ENCODE measurements around the gene KBTBD8. TPM values are rescaled to one million over a fixed set of nuclear protein-coding genes. Genes with fewer than 3 reads are reported as not detected.

The KBTBD8 gene
- total and polyA plus RNA-seq, 9 of the 15 experiments (the other 6 are each of a cell fraction or from before 2014, with no cell fraction given) = 2.7 to 9.1 (median 5.6) TPM

- no peaks in the 10 kb centered on the region for H4K20me1 ChIP-seq (replicated peaks; ENCODE audit: control insufficient read depth, insufficient read depth, low read length)
- H3K27ac ChIP-seq (ENCODE audit: extremely low read depth, low read depth, low read length) = no peak overlapping the region
- 9% methylated on average over 4 of the region's 5 CpGs for WGBS (ENCODE audit: insufficient coverage, low coverage, missing lambda C conversion rate)
- no peaks in the 10 kb centered on the region for H3K79me2 ChIP-seq (ENCODE audit: control insufficient read depth, insufficient read depth, low read length)
- ATAC-seq (no peak), DNase-seq (ENCODE audit: extremely low read depth in 1 of 4, low spot score in 3 of 4) (no peak), FAIRE-seq (no peak)
- no TSS peak for BruUV-seq (replicated peaks)
- in situ Hi-C loops (cut with MboI) = no loop called here
- H3K4me3 ChIP-seq = no peak overlapping the region
- no peak overlapping the region for H3K9ac ChIP-seq (ENCODE audit: insufficient read depth in 1 of 2, low read depth in 2 of 2, low read length in 2 of 2)
- POLR2A ChIA-PET = no interaction called here
- intact Hi-C loops (cut with micrococcal nuclease) = loop anchor here (2.0 kb wide), 1 partner anchor 73 kb away; no protein-coding TSS in a partner anchor
- H3K4me1 ChIP-seq (replicated peaks in 1 of 2; ENCODE audit: control insufficient read depth in 2 of 2, insufficient read depth in 2 of 2, low read length in 2 of 2) = no peaks in the 10 kb centered on the region
- H3K9me1 ChIP-seq (ENCODE audit: control insufficient read depth, insufficient read depth, low read length) = no peaks in the 10 kb centered on the region
- H3K36me3 ChIP-seq (ENCODE audit: control insufficient read depth, insufficient read depth, low read length) = no peaks in the 10 kb centered on the region
- H3K4me2 ChIP-seq (ENCODE audit: insufficient read depth, low read length) = no peak overlapping the region
- no peaks in the 10 kb centered on the region for H3K27me3 ChIP-seq (ENCODE audit: control insufficient read depth in 2 of 2, insufficient read depth in 2 of 2, low read length in 2 of 2)
- no peak overlapping the region for H2AFZ ChIP-seq (ENCODE audit: low read depth, low read length)
- CTCF ChIA-PET (ENCODE audit: low intra/inter-chr PET ratio) = no interaction called here
- H3K9me3 ChIP-seq (replicated peaks; ENCODE audit: control insufficient read depth, insufficient read depth, low read depth, low read length) = no peaks in the 10 kb centered on the region
- no peak for TF ChIP-seq ZSCAN29 (IDR thresholded peaks at IDR 0.05)
- TF ChIP-seq SMAD2 (IDR thresholded peaks at IDR 0.05; ENCODE audit: low read depth, low read length) = no peak
- TF ChIP-seq RNF219 (CRISPR knock-in tag; IDR thresholded peaks at IDR 0.05) = no peak
- TF ChIP-seq MGA (IDR thresholded peaks at IDR 0.05) = no peak
These were observed 47.8 kb downstream of the KBTBD8 start for GRCh38 chr3:67045711-67046465.
